GM19467 (cell line): ENCODE results near the gene ZNF41.

Experiments
- ATAC-seq: cut with Tn5 transposase; IDR thresholded peaks from one replicate; pipeline ENCODE4 v1.9.1; 2021; ENCODE audit warnings: mild to moderate bottlenecking, moderate library complexity; ENCODE audit not compliant: unreplicated experiment

Gene ZNF41

GRCh38 chrX:47413179-47413594 is 69.8 kb downstream of the ZNF41 start:
- no peak for ATAC-seq
